K562 (cell line): ENCODE measurements around the gene NCAM2. TPM values are rescaled to one million over a fixed set of nuclear protein-coding genes. Genes with fewer than 3 reads are reported as not detected.

Experiments used
- ATAC-seq: fragments of 200-7000 bp; cut with Tn5 transposase; 3 replicates; pipeline ENCODE4 v1.9.1; 2020; ENCODE audit warnings: moderate library complexity
- BruUV-seq: library from RNA; stranded (reverse); fragments of 400-500 nt; replicated peaks from 2 replicates; lab custom pipeline; 2021; lab: Mats Ljungman, UMichigan
- CTCF ChIA-PET: fragments of 300-600 bp; formaldehyde crosslinking; extraction: SDS; loops from one replicate; lab custom pipeline; 2021; ENCODE audit warnings: low intra/inter-chr PET ratio; lab: Yijun Ruan, JAX
- POLR2A ChIA-PET: fragments of 300-600, 350-650 bp; sonication (Branson Sonifier 250); formaldehyde crosslinking; extraction: SDS; loops from one replicate; lab custom pipeline; 2021; ENCODE audit warnings: antibody characterized with exemption, inconsistent platforms; lab: Yijun Ruan, JAX
- DNase-seq, 4 experiments: peaks; one replicate each; pipeline versions ENCODE4 v3.0.0 to v3.0.0-alpha.2; 2011 to 2018; ENCODE audit warnings: low spot score in 3 of 4, mixed read lengths in 3 of 4; ENCODE audit errors: extremely low read depth in 1 of 4
- FAIRE-seq: peaks from 2 replicates; lab custom pipeline; 2011; peaks lifted over from hg19 to GRCh38; lab: Jason Lieb, UNC
- H2AFZ ChIP-seq: 2 replicates; pipeline ENCODE4 v1.6.0; 2011; ENCODE audit warnings: low read depth, low read length, control low read depth, inconsistent platforms
- H3K27ac ChIP-seq: fragments of 200-600 bp; 3 replicates; pipeline ENCODE4 v1.8.0; 2011; ENCODE audit warnings: low read depth, mild to moderate bottlenecking, control low read depth, inconsistent platforms, low read length, moderate library complexity, mixed read lengths; ENCODE audit errors: extremely low read depth
- H3K27me3 ChIP-seq, 2 experiments: fragments of 300-600 bp in 1 of 2; 2 replicates in 1 of 2; 3 replicates in 1 of 2; pipeline versions ENCODE4 v1.6.0 to v1.8.0; 2011; ENCODE audit warnings: inconsistent platforms in 2 of 2, low read length in 2 of 2, mild to moderate bottlenecking in 1 of 2, mixed read lengths in 1 of 2, moderate library complexity in 1 of 2; ENCODE audit not compliant: control insufficient read depth in 2 of 2, insufficient read depth in 2 of 2
- H3K36me3 ChIP-seq: fragments of 300-600 bp; 3 replicates; pipeline ENCODE4 v1.8.0; 2011; ENCODE audit warnings: mild to moderate bottlenecking, low read length, inconsistent platforms; ENCODE audit not compliant: control insufficient read depth, insufficient read depth
- H3K4me1 ChIP-seq, 2 experiments: fragments of 200-600 bp in 1 of 2; replicated peaks in 1 of 2; 2 replicates in 1 of 2; 3 replicates in 1 of 2; pipeline versions ENCODE4 v1.5.1 to v1.8.0; 2011; ENCODE audit warnings: inconsistent platforms in 2 of 2, low read length in 2 of 2, mild to moderate bottlenecking in 1 of 2, mixed read lengths in 1 of 2, moderate library complexity in 1 of 2; ENCODE audit not compliant: control insufficient read depth in 2 of 2, insufficient read depth in 2 of 2
- H3K4me2 ChIP-seq: 2 replicates; pipeline ENCODE4 v1.6.1; 2011; ENCODE audit warnings: low read length, control low read depth, inconsistent platforms, mixed read lengths; ENCODE audit not compliant: insufficient read depth
- H3K4me3 ChIP-seq: fragments of 200-600 bp; sonication (generic), shearing (Covaris generic); 2 replicates; pipeline ENCODE4 v1.5.1; 2016; ENCODE audit warnings: control low read depth, inconsistent platforms
- H3K79me2 ChIP-seq: fragments of 200-600 bp; 3 replicates; pipeline ENCODE4 v1.8.0; 2011; ENCODE audit warnings: low read length, inconsistent platforms; ENCODE audit not compliant: control insufficient read depth, insufficient read depth
- H3K9ac ChIP-seq, 2 experiments: 2 replicates each; pipeline versions ENCODE4 v1.6.0 to v1.6.1; 2011; ENCODE audit warnings: low read depth in 2 of 2, low read length in 2 of 2, control low read depth in 1 of 2, inconsistent platforms in 1 of 2, mild to moderate bottlenecking in 1 of 2, mixed read lengths in 1 of 2; ENCODE audit not compliant: insufficient read depth in 1 of 2
- H3K9me1 ChIP-seq: one replicate; pipeline ENCODE4 v1.6.0; 2011; ENCODE audit warnings: inconsistent platforms, mild to moderate bottlenecking, low read length, moderate library complexity; ENCODE audit not compliant: control insufficient read depth, insufficient read depth
- H3K9me3 ChIP-seq: replicated peaks from 2 replicates; pipeline ENCODE4 v1.5.1; 2011; ENCODE audit warnings: low read depth, low read length, inconsistent platforms; ENCODE audit not compliant: control insufficient read depth, insufficient read depth
- H4K20me1 ChIP-seq: replicated peaks from 2 replicates; pipeline ENCODE4 v1.6.1; 2011; ENCODE audit warnings: low read length, inconsistent platforms, mixed read lengths; ENCODE audit not compliant: control insufficient read depth, insufficient read depth
- ARID4B ChIP-seq: sonication (generic); formaldehyde crosslinking; IDR thresholded peaks from 2 replicates; pipeline ENCODE4 v1.8.0; 2022; ENCODE audit warnings: mild to moderate bottlenecking, missing genetic modification reagents
- ATF4 ChIP-seq: fragments of 450-650 bp; formaldehyde crosslinking; IDR thresholded peaks from 2 replicates; pipeline ENCODE4 v1.4.0; 2022; ENCODE audit warnings: mild to moderate bottlenecking, moderate library complexity
- C11orf30 ChIP-seq: fragments of 450-650 bp; IDR thresholded peaks from 2 replicates; pipeline ENCODE4 v1.6.1; 2016; ENCODE audit warnings: low read depth, mild to moderate bottlenecking
- HMBOX1 ChIP-seq: sonication (generic); IDR thresholded peaks from 2 replicates; pipeline ENCODE4 v1.6.1; 2016
- KDM5B ChIP-seq: fragments of 200-600 bp; sonication (generic); IDR thresholded peaks from 2 replicates; pipeline ENCODE4 v1.6.1; 2012; ENCODE audit warnings: low read depth, mild to moderate bottlenecking, moderate library complexity, low read length, control low read depth, inconsistent platforms; ENCODE audit not compliant: insufficient replicate concordance
- MAFK ChIP-seq: IDR thresholded peaks from 2 replicates; pipeline ENCODE4 v1.6.1; 2011; ENCODE audit warnings: low read length, improper control_type of control experiment
- MIER1 ChIP-seq: fragments of 450-650 bp; IDR thresholded peaks from 2 replicates; pipeline ENCODE4 v1.6.1; 2016; ENCODE audit warnings: antibody characterized with exemption, mild to moderate bottlenecking, low read depth
- NR2C2 ChIP-seq, 2 experiments: fragments of 200-800 bp in 1 of 2; sonication (Bioruptor generic) in 1 of 2; sonication (generic) in 1 of 2; formaldehyde crosslinking in 1 of 2; IDR thresholded peaks; 2 replicates each; pipeline versions ENCODE4 v1.6.1 to v1.8.0; 2016 to 2022; ENCODE audit warnings: mild to moderate bottlenecking in 1 of 2, missing compliant biosample characterization in 1 of 2, missing genetic modification characterization in 1 of 2, missing genetic modification reagents in 1 of 2
- PBX2 ChIP-seq, 2 experiments: IDR thresholded peaks in 1 of 2; conservative IDR thresholded peaks in 1 of 2; 2 replicates each; pipeline ENCODE4 v1.6.1; 2016; ENCODE audit warnings: low read depth in 2 of 2, mild to moderate bottlenecking in 1 of 2, missing compliant biosample characterization in 1 of 2, missing genetic modification characterization in 1 of 2, moderate library complexity in 1 of 2
- SIN3B ChIP-seq: fragments of 450-650 bp; IDR thresholded peaks from 2 replicates; pipeline ENCODE4 v1.6.1; 2017; ENCODE audit warnings: low read depth, mild to moderate bottlenecking, moderate library complexity
- THRAP3 ChIP-seq: fragments of 450-650 bp; IDR thresholded peaks from 2 replicates; pipeline ENCODE4 v1.6.1; 2016; ENCODE audit warnings: mild to moderate bottlenecking, inconsistent platforms, borderline replicate concordance
- ZNF174 ChIP-seq: fragments of 250-450 bp; sonication (Bioruptor Pico); IDR thresholded peaks from 2 replicates; pipeline ENCODE4 v1.4.0; 2020; ENCODE audit warnings: mild to moderate bottlenecking
- WGBS: fragments of 100-300 bp; shearing (Covaris generic); methylation state at CpG from one replicate; pipeline ENCODE4 v1.1.6; 2016; ENCODE audit warnings: low coverage, mixed read lengths; ENCODE audit not compliant: insufficient coverage; ENCODE audit errors: missing lambda C conversion rate; 5-methylcytosine and 5-hydroxymethylcytosine counted together
- in situ Hi-C: fragments of 300-500 bp; cut with MboI; formaldehyde crosslinking; loops from 4 replicates; pipeline ENCODE4 v1.15.0; 2018; ENCODE audit warnings: inconsistent platforms, mixed read lengths
- intact Hi-C: fragments of 100-400 bp; cut with micrococcal nuclease; formaldehyde crosslinking; loops from 2 replicates; pipeline ENCODE4 v1.14.2; 2022
- polyA plus RNA-seq, 8 experiments: library from polyadenylated mRNA; depleted of rRNA in 4 of 8; stranded (reverse) in 5 of 8; unstranded in 3 of 8; fragments of >200 nt; fragmentation: Nextera tagmentation in 2 of 8; fragmentation: Illumina TruSeq in 1 of 8; extraction: Ambion mirVana in 2 of 8; extraction: Trizol in 1 of 8; gene quantifications; 2 replicates each; pipeline versions ENCODE4 v1.2.1 to v1.2.3, GENCODE V29; 2011 to 2014; ENCODE audit warnings: inconsistent platforms in 1 of 8, missing spikeins in 1 of 8
- total RNA-seq, 7 experiments: library from RNA; depleted of rRNA in 6 of 7; stranded (reverse); fragments of >200 nt in 6 of 7; fragmentation: Illumina TruSeq in 2 of 7; extraction: Trizol in 2 of 7; gene quantifications; 2 replicates each; pipeline versions ENCODE4 v1.2.1 to v1.2.3, GENCODE V29; 2011 to 2021; ENCODE audit warnings: low replicate concordance in 1 of 7

NCAM2 gene
- total and polyA plus RNA-seq, 9 of the 15 experiments (the other 6 are each of a cell fraction or from before 2014, with no cell fraction given), result 14.0 to 58.2 (median 27.8) TPM

GRCh38 chr21:21052672-21053071 is 54.5 kb downstream of the NCAM2 start:
- no peaks in the 10 kb centered on the region for H3K79me2 ChIP-seq
- in situ Hi-C loops (no loop called here), intact Hi-C loops (no loop called here)
- no peaks in the 10 kb centered on the region for H3K27me3 ChIP-seq
- WGBS, result 71% methylated on average over 2 of the region's 2 CpGs
- no peaks in the 10 kb centered on the region for H3K9me1 ChIP-seq
- POLR2A ChIA-PET, result interaction anchor here (0.6 kb wide), 1 partner anchor 1435 kb away, joined by 4 read pairs; no protein-coding TSS in a partner anchor
- DNase-seq (no peak), FAIRE-seq (no peak), ATAC-seq (no peak)
- no peak overlapping the region for H2AFZ ChIP-seq
- H3K36me3 ChIP-seq, result no peaks in the 10 kb centered on the region
- H3K4me1 ChIP-seq, result no peaks in the 10 kb centered on the region
- CTCF ChIA-PET, result no interaction called here
- H3K4me3 ChIP-seq, result no peak overlapping the region
- H3K9me3 ChIP-seq, result no peaks in the 10 kb centered on the region
- no peak overlapping the region for H3K27ac ChIP-seq
- no TSS peak for BruUV-seq
- H4K20me1 ChIP-seq, result no peaks in the 10 kb centered on the region
- H3K4me2 ChIP-seq, result no peak overlapping the region
- no peak overlapping the region for H3K9ac ChIP-seq
- TF ChIP-seq ARID4B (CRISPR knock-in tag) (no peak), KDM5B (no peak), SIN3B (no peak), PBX2 (CRISPR knock-in tag; IDR thresholded peaks at IDR 0.05; ENCODE audit: low read depth) (no peak), PBX2 (tag; conservative IDR thresholded peaks at IDR 0.05; ENCODE audit: low read depth) (no peak), ZNF174 (CRISPR knock-in tag) (no peak), MIER1 (no peak), HMBOX1 (no peak), MAFK (0 out of 2 replicates have a peak, but pooled peaks have one; percentile 12), C11orf30 (peak; percentile 55; the same call in 1 of the 2 replicates), ATF4 (no peak), THRAP3 (no peak), NR2C2 (CRISPR knock-in tag; IDR thresholded peaks at IDR 0.05) (no peak), NR2C2 (tag; IDR thresholded peaks at IDR 0.05) (no peak)
